Epidermal melanocyte (primary cell): ENCODE data around the gene ZNF385B.

Source experiments
- DNase-seq: peaks from one replicate; pipeline ENCODE4 v3.0.0; 2011; ENCODE audit warnings: low spot score; ENCODE audit not compliant: insufficient read length

Gene ZNF385B

GRCh38 chr2:179556425-179556824 lies 305.0 kb downstream of the ZNF385B start:
- no peak for DNase-seq

DNA sequence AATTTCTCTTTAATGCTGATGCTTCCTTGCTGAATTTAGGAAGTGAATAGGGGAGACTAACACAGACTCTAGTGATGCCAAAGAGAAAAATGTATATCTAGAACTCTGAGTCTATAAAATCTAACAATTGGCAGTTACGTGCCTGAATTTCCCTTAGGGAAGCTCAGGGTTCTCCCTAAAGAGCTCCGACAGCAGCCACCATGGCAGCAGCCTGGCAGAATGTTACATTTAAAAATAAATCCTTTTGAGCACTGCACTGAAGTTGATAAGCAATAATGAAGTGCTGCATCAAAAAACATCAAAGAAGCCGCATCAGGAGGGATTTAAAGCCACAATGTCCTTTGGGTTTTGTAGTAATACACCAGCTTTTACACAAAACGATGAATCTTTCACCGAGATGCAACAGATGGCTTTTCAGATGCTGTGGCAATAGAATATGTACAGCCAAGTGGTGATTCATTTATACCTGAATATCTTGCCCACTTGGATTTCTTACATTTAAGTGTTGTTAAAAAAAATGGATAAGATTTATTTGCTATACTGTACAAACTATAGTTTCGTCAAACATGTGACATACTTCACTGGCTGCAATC lies 305.6 kb downstream of the ZNF385B start:
- no peak for DNase-seq

DNA sequence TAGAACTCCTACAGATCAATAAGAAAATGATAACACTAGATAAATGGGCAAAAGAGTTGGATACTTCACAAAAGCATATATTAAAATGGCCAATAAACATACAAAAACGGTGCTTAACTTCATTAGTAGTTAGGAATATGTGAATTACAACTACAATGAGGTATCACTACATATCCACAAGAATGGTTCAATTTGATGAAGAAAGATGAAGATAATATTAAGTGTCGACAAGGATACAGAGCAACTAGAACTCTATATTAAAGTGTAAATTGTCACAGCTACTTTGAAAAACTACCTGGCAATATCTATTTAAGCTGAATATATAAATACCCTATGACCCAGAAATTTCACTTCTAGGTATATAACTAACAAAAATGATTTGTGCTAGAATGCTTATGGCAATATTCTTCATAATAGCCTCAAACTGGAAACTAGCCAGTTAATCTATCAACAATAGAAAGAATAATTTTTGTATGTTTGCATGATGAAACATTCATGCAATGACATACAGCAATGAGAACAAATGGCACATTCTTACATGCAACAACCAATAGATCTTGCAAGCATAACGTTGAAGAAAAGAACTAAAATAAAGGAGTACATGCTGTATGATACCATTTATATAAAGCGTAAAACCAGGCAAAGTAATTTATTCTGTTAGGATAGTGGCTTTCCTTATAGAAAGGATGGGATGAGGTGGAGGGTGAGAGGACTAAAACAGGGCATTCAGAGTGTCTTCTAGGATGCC lies 306.6 kb downstream of the ZNF385B start:
- no peak for DNase-seq

DNA sequence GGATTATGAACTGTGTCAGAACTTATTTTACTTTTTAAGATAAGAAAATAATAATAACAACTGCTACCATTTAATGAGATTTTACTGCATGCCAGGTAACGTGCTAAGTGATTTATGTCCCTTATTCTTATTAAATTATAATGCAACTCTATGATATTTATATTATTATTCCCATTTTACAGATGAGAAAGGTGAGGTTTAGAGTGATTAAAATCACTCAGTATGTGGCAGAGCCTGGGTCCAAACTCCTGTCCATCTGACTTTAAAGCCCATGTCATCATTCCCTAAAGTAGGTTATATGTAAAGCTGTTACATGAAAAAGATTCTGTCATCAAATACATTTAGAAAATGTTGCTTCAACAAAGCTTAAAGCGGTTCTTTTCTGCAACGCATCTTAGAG lies 308.0 kb downstream of the ZNF385B start:
- no peak for DNase-seq

DNA sequence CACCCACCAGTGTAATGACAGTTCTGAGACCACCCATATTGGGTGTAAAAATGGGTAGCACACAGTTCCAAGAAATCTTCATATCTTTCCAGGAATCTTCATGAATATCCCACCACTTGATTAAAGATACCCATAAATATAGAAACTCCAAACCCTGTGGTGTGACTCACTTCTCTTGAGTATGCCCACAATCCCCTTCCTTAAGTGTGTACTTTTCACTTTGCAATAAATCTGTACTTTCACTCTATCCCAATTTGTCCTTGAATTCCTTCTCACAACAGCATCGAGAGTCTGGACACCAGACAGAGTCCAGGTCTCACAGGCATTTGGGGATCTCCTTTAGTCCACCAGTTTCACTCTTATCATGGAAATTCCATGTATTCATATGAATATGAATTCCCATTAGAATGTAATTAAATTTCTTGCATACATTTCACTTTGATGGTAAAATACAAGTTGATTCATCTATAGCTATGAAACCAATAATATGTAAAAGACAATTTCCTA lies 309.8 kb downstream of the ZNF385B start:
- no peak for DNase-seq

DNA sequence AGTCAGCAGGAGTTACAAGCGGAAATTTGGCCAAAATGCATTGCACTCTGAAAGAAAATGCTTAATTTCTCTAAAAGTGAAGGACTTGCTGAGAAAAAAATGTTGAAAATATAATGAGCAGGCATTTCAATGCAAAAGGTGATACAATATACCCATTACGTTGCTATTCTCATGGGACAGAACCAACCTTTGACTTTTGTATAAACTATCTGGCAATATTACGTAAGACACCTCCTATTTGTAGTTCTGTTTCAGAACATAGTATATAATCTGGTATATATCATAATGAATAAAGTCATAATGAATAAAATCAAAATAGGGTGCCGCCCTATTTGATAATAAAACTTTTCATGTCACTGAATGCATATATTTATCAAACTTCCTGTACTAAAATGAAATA lies 310.6 kb downstream of the ZNF385B start:
- DNase-seq, result no peak

DNA sequence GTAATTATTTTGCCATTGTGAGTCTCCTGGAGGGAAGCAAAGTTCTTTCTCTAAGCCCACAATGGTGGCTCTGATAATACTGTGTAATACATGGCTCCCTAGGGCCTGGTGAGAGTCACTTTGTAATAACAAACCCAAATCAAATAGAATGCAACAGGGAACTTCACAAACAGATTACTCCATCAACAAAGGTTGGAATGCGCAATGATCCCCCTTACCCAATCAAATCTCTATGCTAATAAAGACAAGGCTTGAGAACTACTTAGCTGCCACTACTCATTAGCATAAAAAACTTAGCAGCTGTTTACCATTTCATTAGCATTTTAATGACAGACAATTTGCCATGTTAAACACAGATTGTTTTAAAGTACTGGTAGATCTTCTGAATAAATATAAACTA lies 311.2 kb downstream of the ZNF385B start:
- no peak for DNase-seq

- no peak for DNase-seq
Measured at GRCh38 chr2:179546656-179547055, 314.8 kb downstream of the ZNF385B start.

DNA sequence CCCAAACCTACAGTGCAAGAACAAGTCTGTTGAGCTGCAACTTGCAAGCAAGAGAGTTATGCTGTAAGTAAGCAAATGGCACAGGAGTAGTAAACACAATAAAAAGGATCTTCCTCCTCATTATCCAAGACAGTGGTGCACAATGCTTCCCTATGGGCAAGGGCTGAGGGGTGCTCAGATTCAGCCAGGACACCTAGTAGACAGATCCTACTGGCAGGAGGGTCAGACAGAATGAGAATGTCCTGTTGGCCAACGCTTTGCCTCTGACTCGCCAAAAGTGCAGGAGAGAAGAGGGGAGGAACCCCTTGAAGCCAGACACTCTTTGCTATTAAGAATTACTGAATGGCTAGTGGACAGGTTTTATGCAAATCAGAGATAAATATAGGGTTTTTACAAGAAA lies 316.4 kb downstream of the ZNF385B start:
- DNase-seq, result no peak

DNA sequence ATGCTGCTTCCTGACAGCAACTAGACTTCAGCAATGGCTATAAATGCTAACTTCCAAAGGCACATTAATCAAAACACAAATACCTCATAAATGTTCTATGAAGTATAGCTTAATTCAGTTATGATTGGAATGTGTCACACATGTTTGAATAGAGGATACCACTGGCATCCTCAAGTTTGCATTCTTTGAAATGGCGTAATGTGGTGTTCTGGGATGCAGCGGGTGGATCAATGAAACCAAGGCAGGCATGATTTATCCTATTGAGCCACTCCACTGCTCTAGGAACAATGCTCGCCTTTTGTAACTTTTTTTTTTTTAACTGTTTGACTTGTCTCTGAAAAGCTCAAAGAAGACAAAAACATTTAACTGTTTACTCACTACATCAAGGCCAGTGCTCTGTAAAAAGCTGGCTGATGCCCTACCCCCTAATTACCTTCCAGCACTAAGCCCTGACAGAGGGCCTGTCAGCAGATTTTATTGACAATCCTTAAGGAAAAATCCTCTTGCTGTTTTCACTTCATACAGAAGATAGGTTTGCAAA lies 318.0 kb downstream of the ZNF385B start:
- DNase-seq, result no peak

GRCh38 chr2:179541586-179541985 lies 319.8 kb downstream of the ZNF385B start:
- no peak for DNase-seq

GRCh38 chr2:179539124-179539511 lies 322.3 kb downstream of the ZNF385B start:
- DNase-seq, result no peak

DNA sequence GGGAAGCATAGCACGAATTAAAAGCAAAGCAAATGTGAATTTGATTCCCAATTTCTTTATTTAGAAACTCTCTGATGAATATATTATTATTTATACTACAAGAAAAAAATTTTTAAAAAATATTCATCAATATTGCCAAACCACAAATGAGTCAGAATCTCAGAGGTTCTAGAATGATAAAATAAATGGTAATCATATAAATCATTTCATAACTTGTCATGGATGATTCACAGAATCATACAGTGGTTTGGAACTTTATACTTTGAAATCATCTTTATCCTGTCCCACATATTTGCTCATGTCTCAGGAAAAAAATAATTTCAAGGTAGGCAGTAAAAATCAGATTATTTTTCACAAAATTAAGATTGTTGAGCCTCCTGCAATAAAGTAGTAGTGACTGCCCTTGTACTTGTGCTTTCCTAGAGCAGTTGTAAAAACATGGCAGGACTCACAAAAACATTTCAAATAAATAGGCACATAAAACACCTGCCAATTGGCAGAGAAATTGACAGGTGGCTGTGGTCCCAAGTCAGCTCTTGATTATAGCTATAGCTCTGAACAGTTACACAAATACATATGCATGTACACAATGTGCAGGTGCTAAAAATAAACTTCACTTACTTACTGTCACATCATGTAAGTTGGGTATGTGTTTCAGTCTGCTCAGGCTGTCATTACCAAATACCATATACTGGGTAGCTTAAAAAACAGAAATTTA lies 322.8 kb downstream of the ZNF385B start:
- DNase-seq, result no peak

DNA sequence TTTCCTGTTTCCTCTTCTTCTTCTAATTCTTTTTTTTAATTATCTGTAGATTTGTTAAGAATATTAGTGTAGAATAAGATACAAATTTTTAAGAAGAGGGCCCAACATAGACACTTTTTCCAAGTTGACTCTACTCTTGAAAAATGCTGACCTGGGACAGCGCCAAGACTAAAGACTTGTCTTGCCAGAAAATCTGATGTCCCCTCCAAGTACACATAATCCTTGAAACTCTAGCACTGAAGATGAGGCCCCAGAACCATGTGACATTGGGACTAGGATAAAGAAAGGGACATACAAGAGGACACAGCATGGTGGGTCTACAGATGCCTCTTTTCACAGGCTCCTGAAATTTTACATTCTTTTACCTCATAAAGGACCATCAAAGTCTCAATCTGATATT lies 325.2 kb downstream of the ZNF385B start:
- no peak for DNase-seq

GRCh38 chr2:179533875-179534274 lies 327.5 kb downstream of the ZNF385B start:
- no peak for DNase-seq

DNA sequence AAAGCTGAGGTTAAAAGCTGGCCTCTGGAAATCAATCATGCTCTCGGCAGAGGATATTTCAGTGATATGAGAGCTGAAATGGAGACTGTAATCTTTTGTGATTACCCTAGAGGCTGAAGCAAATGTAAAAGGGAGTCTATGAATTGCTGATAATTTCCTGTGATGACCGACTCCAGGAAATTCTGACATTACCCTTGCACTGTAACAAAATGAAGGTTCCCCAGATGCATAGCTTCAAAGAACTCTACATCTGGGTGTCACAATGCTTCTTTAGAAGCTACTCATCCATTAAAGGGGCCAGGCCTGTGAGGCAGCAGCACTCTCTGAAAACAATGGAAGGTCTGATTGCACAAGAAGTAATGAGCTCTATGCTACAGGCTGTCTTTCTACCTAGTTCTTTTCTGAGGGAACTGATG lies 328.5 kb downstream of the ZNF385B start:
- no peak for DNase-seq

DNA sequence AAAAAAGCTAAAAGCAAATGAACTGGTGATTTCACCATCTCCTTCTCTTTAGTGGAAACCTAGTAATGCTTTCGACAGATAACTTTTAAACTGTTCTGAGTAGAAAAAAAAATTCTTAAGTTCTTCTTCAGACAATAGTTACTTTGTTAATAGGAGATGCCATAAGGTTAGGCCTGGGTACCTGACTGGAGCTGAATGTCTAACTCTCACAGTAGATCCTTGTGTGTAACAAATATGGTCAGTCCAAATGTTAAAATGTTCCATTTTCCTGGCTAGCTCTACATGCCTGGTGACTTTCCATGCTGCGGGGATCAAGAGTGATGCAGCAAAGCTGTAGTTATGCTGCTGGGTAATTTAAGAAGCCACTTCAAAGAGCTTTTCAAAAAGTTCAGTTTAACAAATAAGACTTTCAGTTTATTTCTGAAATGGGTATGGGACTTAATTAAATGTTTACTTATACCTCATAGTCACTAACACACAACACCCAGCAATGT lies 332.8 kb downstream of the ZNF385B start:
- no peak for DNase-seq

GRCh38 chr2:179525340-179525739 lies 336.1 kb downstream of the ZNF385B start:
- DNase-seq, result no peak

GRCh38 chr2:179524809-179525339 lies 336.5 kb downstream of the ZNF385B start:
- no peak for DNase-seq

DNA sequence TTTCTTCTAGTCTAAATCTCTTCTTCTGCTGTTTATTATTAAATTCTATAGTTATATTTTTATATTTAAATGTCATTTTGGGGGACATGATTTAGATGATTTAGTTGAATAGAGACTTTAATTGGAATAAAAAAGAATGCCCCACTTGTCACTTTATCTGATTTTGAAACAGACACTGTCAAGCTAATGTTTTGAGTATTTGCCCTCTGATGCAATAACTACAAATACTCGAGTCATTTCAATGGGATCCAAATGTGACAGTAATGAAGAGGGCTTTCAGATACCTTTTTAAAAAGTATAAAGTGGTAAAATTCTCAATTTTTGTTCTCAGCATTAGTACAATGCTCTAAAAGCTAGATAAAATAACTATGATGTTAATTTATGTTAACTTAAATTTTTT lies 339.5 kb downstream of the ZNF385B start:
- no peak for DNase-seq

GRCh38 chr2:179518830-179519229 lies 342.6 kb downstream of the ZNF385B start:
- DNase-seq, result no peak

GRCh38 chr2:179513181-179513580 lies 348.2 kb downstream of the ZNF385B start:
- DNase-seq, result no peak
